ENCODE results near the gene KRT15. TPM values are rescaled to one million over a fixed set of nuclear protein-coding genes. Genes with fewer than 3 reads are reported as not detected.

Gene KRT15
- total RNA-seq, 4 donors from 2014 or later = 0.42 to 4.2 (median 0.78) TPM; not detected in 1

- peaks cover 0 to 4% (median 0%) of the 10 kb centered on the region in 4 donors for H3K4me1 ChIP-seq
- WGBS, 2 donors = 84 to 92% methylated on average over 2 of the region's 2 CpGs
- no peaks in the 10 kb centered on the region for H3K36me3 ChIP-seq
- TF ChIP-seq EP300 (IDR thresholded peaks at IDR 0.05) = no peak
- no peak for TF ChIP-seq CTCF (IDR thresholded peaks at IDR 0.05)
- no peak for TF ChIP-seq POLR2A (IDR thresholded peaks at IDR 0.05)
- no peaks in the 10 kb centered on the region for H3K9me3 ChIP-seq
- H3K27ac ChIP-seq = no peak overlapping the region
- H3K27me3 ChIP-seq = no peaks in the 10 kb centered on the region
- DNase-seq (ENCODE audit: low spot score in 2 of 2) = no peak
- no peak overlapping the region for H3K4me3 ChIP-seq
These were observed 40.9 kb upstream of the KRT15 start for GRCh38 chr17:41559548-41559947.

GRCh38 chr17:41556931-41557330 is 38.2 kb upstream of the KRT15 start:
- H3K4me3 ChIP-seq = no peak overlapping the region
- H3K27ac ChIP-seq = no peak overlapping the region
- H3K36me3 ChIP-seq = no peaks in the 10 kb centered on the region
- peaks cover 0 to 7% (median 0%) of the 10 kb centered on the region in 4 donors for H3K4me1 ChIP-seq
- no peak for TF ChIP-seq CTCF (IDR thresholded peaks at IDR 0.05)
- no peak for TF ChIP-seq EP300 (IDR thresholded peaks at IDR 0.05)
- no peak for TF ChIP-seq POLR2A (IDR thresholded peaks at IDR 0.05)
- H3K9me3 ChIP-seq = no peaks in the 10 kb centered on the region
- WGBS, 2 donors = 82 to 83% methylated on average over 9 of the region's 9 CpGs
- H3K27me3 ChIP-seq = no peaks in the 10 kb centered on the region
- DNase-seq (ENCODE audit: low spot score in 2 of 2) = no peak

- no peaks in the 10 kb centered on the region for H3K36me3 ChIP-seq
- TF ChIP-seq POLR2A (IDR thresholded peaks at IDR 0.05) (no peak), CTCF (IDR thresholded peaks at IDR 0.05) (no peak), EP300 (IDR thresholded peaks at IDR 0.05) (no peak)
- no peaks in the 10 kb centered on the region for H3K9me3 ChIP-seq
- no peak overlapping the region for H3K4me3 ChIP-seq
- 56 to 60% methylated on average over 5 of the region's 5 CpGs for WGBS, 2 donors
- peaks cover 0 to 13% (median 0%) of the 10 kb centered on the region in 4 donors for H3K4me1 ChIP-seq
- no peaks in the 10 kb centered on the region for H3K27me3 ChIP-seq
- DNase-seq (ENCODE audit: low spot score in 2 of 2) = no peak
- H3K27ac ChIP-seq = no peak overlapping the region
These were observed 37.6 kb upstream of the KRT15 start for GRCh38 chr17:41556306-41556705.

GRCh38 chr17:41555105-41555887 is 36.6 kb upstream of the KRT15 start:
- DNase-seq (ENCODE audit: low spot score in 2 of 2) = no peak
- H3K36me3 ChIP-seq = no peaks in the 10 kb centered on the region
- H3K9me3 ChIP-seq = no peaks in the 10 kb centered on the region
- H3K4me3 ChIP-seq = no peak overlapping the region
- WGBS, 2 donors = 60 to 74% methylated on average over 5 of the region's 5 CpGs
- H3K27ac ChIP-seq = no peak overlapping the region
- no peaks in the 10 kb centered on the region for H3K27me3 ChIP-seq
- TF ChIP-seq POLR2A (IDR thresholded peaks at IDR 0.05) (no peak), EP300 (IDR thresholded peaks at IDR 0.05) (no peak), CTCF (IDR thresholded peaks at IDR 0.05) (no peak)
- H3K4me1 ChIP-seq = peaks cover 0 to 13% (median 0%) of the 10 kb centered on the region in 4 donors

GRCh38 chr17:41553987-41554680 is 35.4 kb upstream of the KRT15 start:
- Histone ChIP-seq H3K4me3 (no peak overlapping the region), H3K9me3 (no peaks in the 10 kb centered on the region), H3K27me3 (no peaks in the 10 kb centered on the region), H3K36me3 (no peaks in the 10 kb centered on the region), H3K4me1 (peaks cover 0 to 23% (median 2%) of the 10 kb centered on the region in 4 donors), H3K27ac (peak overlapping the region in 1 of 4 donors; percentile 8)
- WGBS, 2 donors = 63 to 67% methylated on average over 8 of the region's 8 CpGs
- DNase-seq (ENCODE audit: low spot score in 2 of 2) = peak in 1 of 2 donors; percentile 9
- TF ChIP-seq EP300 (IDR thresholded peaks at IDR 0.05) = no peak
- TF ChIP-seq CTCF (IDR thresholded peaks at IDR 0.05) = no peak
- TF ChIP-seq POLR2A (IDR thresholded peaks at IDR 0.05) = no peak

Data from tibial nerve (tissue), 4 donors.